Astrocyte (in vitro differentiated cells and primary cell): Measurements from ENCODE around the gene ATP1B2. TPM values are rescaled to one million over a fixed set of nuclear protein-coding genes. Genes with fewer than 3 reads are reported as not detected.

ENCODE experiments used
- DNase-seq: peaks from one replicate; pipeline ENCODE4 v3.0.0-alpha.2; 2010; ENCODE audit warnings: low read depth
- FAIRE-seq: peaks from 2 replicates; lab custom pipeline; 2011; peaks lifted over from hg19 to GRCh38; lab: Jason Lieb, UNC
- H2AFZ ChIP-seq: 2 replicates; pipeline ENCODE4 v1.6.0; 2012; ENCODE audit warnings: low read depth, low read length, inconsistent platforms
- H3K27ac ChIP-seq: 2 replicates; pipeline ENCODE4 v1.5.1; 2011; ENCODE audit warnings: low read depth, low read length, inconsistent platforms
- H3K27me3 ChIP-seq: 2 replicates; pipeline ENCODE4 v1.6.0; 2011; ENCODE audit warnings: low read length, inconsistent platforms; ENCODE audit not compliant: insufficient read depth
- H3K36me3 ChIP-seq: 2 replicates; pipeline ENCODE4 v1.5.1; 2011; ENCODE audit warnings: low read length, inconsistent platforms; ENCODE audit not compliant: insufficient read depth
- H3K4me1 ChIP-seq: 2 replicates; pipeline ENCODE4 v1.5.1; 2011; ENCODE audit warnings: low read length, inconsistent platforms; ENCODE audit not compliant: insufficient read depth
- H3K4me2 ChIP-seq: 2 replicates; pipeline ENCODE4 v1.6.0; 2012; ENCODE audit warnings: low read length, inconsistent platforms
- H3K4me3 ChIP-seq: 2 replicates; pipeline ENCODE4 v1.5.1; 2011; ENCODE audit warnings: low read depth, mild to moderate bottlenecking, low read length, inconsistent platforms; ENCODE audit not compliant: insufficient read depth
- H3K79me2 ChIP-seq: 2 replicates; pipeline ENCODE4 v1.6.0; 2012; ENCODE audit warnings: mild to moderate bottlenecking, low read length, inconsistent platforms; ENCODE audit not compliant: insufficient read depth
- H3K9ac ChIP-seq: 2 replicates; pipeline ENCODE4 v1.6.0; 2012; ENCODE audit warnings: mild to moderate bottlenecking, low read length, inconsistent platforms
- H3K9me3 ChIP-seq: 2 replicates; pipeline ENCODE4 v1.5.1; 2012; ENCODE audit warnings: low read depth, mild to moderate bottlenecking, low read length, inconsistent platforms; ENCODE audit not compliant: insufficient read depth
- H4K20me1 ChIP-seq: 2 replicates; pipeline ENCODE4 v1.6.0; 2012; ENCODE audit warnings: low read length, inconsistent platforms; ENCODE audit not compliant: insufficient read depth
- H3K27ac Mint-ChIP-seq: one replicate; pipeline ENCODE4 v1.8.0; 2021; ENCODE audit warnings: mild to moderate bottlenecking, mixed read lengths; ENCODE audit not compliant: unreplicated experiment
- H3K27me3 Mint-ChIP-seq: one replicate; pipeline ENCODE4 v1.8.0; 2021; ENCODE audit warnings: low read depth, mixed read lengths; ENCODE audit not compliant: unreplicated experiment
- H3K36me3 Mint-ChIP-seq: one replicate; pipeline ENCODE4 v1.8.0; 2021; ENCODE audit warnings: low read depth, mixed read lengths; ENCODE audit not compliant: unreplicated experiment
- H3K4me1 Mint-ChIP-seq: one replicate; pipeline ENCODE4 v1.8.0; 2021; ENCODE audit warnings: low read depth, mixed read lengths; ENCODE audit not compliant: unreplicated experiment
- H3K4me3 Mint-ChIP-seq: one replicate; pipeline ENCODE4 v1.8.0; 2021; ENCODE audit warnings: mild to moderate bottlenecking, moderate library complexity, mixed read lengths; ENCODE audit not compliant: unreplicated experiment
- H3K9me3 Mint-ChIP-seq: one replicate; pipeline ENCODE4 v1.8.0; 2021; ENCODE audit warnings: mild to moderate bottlenecking, mixed read lengths; ENCODE audit not compliant: unreplicated experiment
- EZH2 ChIP-seq: IDR thresholded peaks from 2 replicates; pipeline ENCODE4 v1.6.1; 2012; ENCODE audit warnings: mild to moderate bottlenecking, low read length, inconsistent platforms; ENCODE audit not compliant: insufficient read depth
- total RNA-seq: library from RNA; stranded (reverse); gene quantifications from 2 replicates; pipeline ENCODE4 v1.2.1, GENCODE V29; 2021
- TF ChIP-seq, protein P1 (sequence below): IDR thresholded peaks from 2 replicates; pipeline ENCODE4 v1.5.1; 2011; ENCODE audit warnings: low read depth, mild to moderate bottlenecking, inconsistent platforms, low read length, moderate library complexity; ENCODE audit not compliant: insufficient read depth

The ATP1B2 gene
- total RNA-seq, 1 donor from 2014 or later, result 0.89 TPM

DNA sequence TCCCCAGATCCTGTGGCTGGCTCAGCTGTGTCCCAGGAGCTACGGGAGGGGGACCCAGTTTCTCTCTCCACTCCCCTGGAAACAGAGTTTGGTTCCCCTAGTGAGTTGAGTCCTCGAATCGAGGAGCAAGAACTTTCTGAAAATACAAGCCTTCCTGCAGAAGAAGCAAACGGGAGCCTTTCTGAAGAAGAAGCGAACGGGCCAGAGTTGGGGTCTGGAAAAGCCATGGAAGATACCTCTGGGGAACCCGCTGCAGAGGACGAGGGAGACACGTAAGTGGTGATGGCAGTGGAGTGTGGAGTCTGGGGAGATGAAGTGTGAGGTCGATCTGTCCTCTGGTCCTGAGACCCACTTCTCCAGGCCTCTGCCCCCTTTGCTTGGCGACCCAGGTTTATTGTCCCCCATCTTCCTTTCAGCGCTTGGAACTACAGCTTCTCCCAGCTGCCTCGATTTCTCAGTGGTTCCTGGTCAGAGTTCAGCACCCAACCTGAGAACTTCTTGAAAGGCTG, 38.1 kb downstream of the ATP1B2 start:
- peak overlapping the region; percentile 99 for H3K4me3 ChIP-seq
- H2AFZ ChIP-seq, result peak overlapping the region; percentile 77
- H3K9ac ChIP-seq, result peak overlapping the region; percentile 91
- Mint-ChIP-seq H3K4me1 (peaks cover 6% of the 10 kb centered on the region), H3K4me3 (peak overlapping the region; percentile 95), H3K9me3 (no peaks in the 10 kb centered on the region), H3K36me3 (peaks cover 11% of the 10 kb centered on the region), H3K27ac (peak overlapping the region; percentile 75), H3K27me3 (no peaks in the 10 kb centered on the region)
- FAIRE-seq (no peak), DNase-seq (no peak)
- H3K9me3 ChIP-seq, result no peaks in the 10 kb centered on the region
- H3K4me2 ChIP-seq, result peak overlapping the region; percentile 92
- H3K36me3 ChIP-seq, result no peaks in the 10 kb centered on the region
- H3K4me1 ChIP-seq, result peaks cover 23% of the 10 kb centered on the region
- H3K79me2 ChIP-seq, result peaks cover 51% of the 10 kb centered on the region
- peaks cover 20% of the 10 kb centered on the region for H4K20me1 ChIP-seq
- peak overlapping the region; percentile 44 for H3K27ac ChIP-seq
- H3K27me3 ChIP-seq, result no peaks in the 10 kb centered on the region
- TF ChIP-seq, protein P1, sequence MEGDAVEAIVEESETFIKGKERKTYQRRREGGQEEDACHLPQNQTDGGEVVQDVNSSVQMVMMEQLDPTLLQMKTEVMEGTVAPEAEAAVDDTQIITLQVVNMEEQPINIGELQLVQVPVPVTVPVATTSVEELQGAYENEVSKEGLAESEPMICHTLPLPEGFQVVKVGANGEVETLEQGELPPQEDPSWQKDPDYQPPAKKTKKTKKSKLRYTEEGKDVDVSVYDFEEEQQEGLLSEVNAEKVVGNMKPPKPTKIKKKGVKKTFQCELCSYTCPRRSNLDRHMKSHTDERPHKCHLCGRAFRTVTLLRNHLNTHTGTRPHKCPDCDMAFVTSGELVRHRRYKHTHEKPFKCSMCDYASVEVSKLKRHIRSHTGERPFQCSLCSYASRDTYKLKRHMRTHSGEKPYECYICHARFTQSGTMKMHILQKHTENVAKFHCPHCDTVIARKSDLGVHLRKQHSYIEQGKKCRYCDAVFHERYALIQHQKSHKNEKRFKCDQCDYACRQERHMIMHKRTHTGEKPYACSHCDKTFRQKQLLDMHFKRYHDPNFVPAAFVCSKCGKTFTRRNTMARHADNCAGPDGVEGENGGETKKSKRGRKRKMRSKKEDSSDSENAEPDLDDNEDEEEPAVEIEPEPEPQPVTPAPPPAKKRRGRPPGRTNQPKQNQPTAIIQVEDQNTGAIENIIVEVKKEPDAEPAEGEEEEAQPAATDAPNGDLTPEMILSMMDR, result no peak
- no peak for TF ChIP-seq EZH2

DNA sequence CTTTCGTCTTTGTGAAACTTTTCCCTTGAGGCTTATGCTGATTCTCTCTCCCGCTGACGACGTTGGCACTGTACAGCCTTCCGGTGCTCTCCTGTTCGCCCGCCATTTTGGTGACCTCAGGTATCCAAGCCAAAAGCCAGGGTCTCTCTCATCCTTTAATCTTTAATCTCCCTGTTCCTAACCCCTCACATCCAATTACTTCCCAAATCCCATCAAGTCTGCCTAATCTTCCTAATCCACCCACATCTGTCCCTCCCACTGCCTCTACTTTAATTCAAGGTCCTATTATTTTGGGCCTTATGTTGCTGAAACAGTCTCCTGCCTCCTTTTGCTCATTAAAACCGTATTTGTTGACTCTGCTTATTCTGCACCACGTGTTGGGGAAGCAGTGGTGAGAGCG, 44.9 kb downstream of the ATP1B2 start:
- no peak overlapping the region for H2AFZ ChIP-seq
- DNase-seq (no peak), FAIRE-seq (no peak)
- no peaks in the 10 kb centered on the region for H4K20me1 ChIP-seq
- TF ChIP-seq EZH2, result no peak
- TF ChIP-seq, protein P1, result no peak
- peaks cover 5% of the 10 kb centered on the region for H3K36me3 ChIP-seq
- H3K9ac ChIP-seq, result no peak overlapping the region
- no peaks in the 10 kb centered on the region for H3K9me3 Mint-ChIP-seq
- no peak overlapping the region for H3K27ac Mint-ChIP-seq
- H3K4me3 ChIP-seq, result no peak overlapping the region
- H3K27ac ChIP-seq, result no peak overlapping the region
- H3K4me2 ChIP-seq, result no peak overlapping the region
- H3K4me1 Mint-ChIP-seq, result no peaks in the 10 kb centered on the region
- no peaks in the 10 kb centered on the region for H3K79me2 ChIP-seq
- no peaks in the 10 kb centered on the region for H3K4me1 ChIP-seq
- no peaks in the 10 kb centered on the region for H3K9me3 ChIP-seq
- peaks cover 18% of the 10 kb centered on the region for H3K36me3 Mint-ChIP-seq
- H3K27me3 ChIP-seq, result no peaks in the 10 kb centered on the region
- H3K4me3 Mint-ChIP-seq, result no peak overlapping the region
- no peaks in the 10 kb centered on the region for H3K27me3 Mint-ChIP-seq

DNA sequence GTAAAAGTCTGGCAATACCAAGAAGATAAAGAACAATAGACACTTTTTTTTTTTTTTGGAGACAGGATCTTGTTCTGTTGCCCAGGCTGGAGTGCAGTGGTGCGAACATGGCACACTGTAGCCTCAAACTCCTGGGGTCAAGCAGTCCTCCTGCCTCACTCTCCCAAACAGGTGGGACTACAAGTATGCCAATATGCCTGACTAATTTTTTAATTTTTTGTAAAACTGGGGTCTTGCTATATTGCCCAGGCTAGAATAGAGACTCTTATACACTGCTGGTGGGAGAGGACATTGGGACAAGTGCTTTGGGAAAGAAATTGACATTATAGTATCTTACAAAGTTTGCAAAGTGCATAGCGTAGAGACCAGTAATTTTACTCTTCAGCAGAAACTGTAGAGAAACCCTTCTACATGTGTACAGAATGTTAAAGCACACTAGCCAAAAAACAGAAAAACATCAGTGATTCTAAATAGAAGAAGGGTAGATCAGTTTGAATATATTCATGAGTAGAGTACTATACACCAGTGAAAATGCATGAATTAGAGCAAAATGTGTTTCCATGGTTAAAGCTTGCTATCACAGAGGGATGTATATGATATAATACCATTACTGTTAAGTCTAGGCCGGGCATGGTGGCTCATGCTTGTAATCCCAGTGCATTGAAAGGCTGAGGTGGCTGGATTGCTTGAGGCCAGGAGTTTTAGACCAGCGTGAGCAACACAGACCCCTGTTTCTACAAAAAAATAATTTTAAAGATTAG, 47.3 kb downstream of the ATP1B2 start:
- Histone ChIP-seq H3K9ac (no peak overlapping the region), H3K36me3 (peaks cover 5% of the 10 kb centered on the region), H3K27ac (no peak overlapping the region), H3K9me3 (no peaks in the 10 kb centered on the region), H2AFZ (no peak overlapping the region), H4K20me1 (peaks cover under 1% of the 10 kb centered on the region), H3K79me2 (no peaks in the 10 kb centered on the region), H3K4me3 (no peak overlapping the region), H3K4me2 (no peak overlapping the region), H3K27me3 (no peaks in the 10 kb centered on the region), H3K4me1 (no peaks in the 10 kb centered on the region)
- Mint-ChIP-seq H3K4me1 (no peaks in the 10 kb centered on the region), H3K27me3 (no peaks in the 10 kb centered on the region), H3K36me3 (peaks cover 17% of the 10 kb centered on the region), H3K4me3 (peak overlapping the region; percentile 12), H3K27ac (no peak overlapping the region), H3K9me3 (peaks cover 2% of the 10 kb centered on the region)
- TF ChIP-seq EZH2, result no peak
- TF ChIP-seq, protein P1, result no peak
- no peak for FAIRE-seq
- DNase-seq, result no peak
